Measurements from ENCODE around the gene CCDC27.

DNA sequence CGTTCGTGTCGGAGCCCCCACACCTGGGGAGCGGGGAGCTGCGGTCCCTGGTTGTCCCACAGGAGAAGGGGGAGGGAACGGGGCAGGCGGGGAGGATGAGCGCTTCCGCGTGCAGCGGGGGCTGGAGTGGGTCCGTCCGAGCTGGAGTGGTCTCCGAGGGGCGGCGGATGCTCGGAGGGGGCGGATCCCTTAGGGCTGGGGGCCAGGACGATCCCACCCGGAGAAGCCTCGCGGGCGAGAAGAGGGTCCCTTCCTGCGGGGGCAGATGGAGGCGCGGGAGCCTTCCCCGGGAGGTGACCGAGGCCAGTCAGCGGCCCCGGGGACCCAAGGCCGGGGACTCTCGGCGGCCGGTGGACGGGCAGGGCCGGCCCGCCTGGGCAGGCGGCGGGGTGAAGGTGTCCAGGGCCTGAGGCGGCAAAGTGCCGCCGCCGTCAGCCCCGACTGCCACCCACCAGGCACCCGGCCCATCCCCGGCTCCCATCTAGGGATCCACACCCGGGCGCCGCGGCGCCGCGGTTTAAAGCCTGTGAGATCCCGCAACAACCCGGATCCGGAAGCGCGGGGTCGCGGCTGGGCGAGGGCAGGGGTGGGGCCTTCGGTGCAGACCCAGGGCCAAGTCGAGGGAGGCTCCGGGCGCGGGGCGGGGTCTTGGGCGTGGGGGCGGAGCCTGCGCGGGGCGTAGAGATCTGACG is 5.3 kb upstream of the CCDC27 start:
- peak in 1 of 2 donors; percentile 57 for TF ChIP-seq POLR2A (IDR thresholded peaks at IDR 0.05)
- TF ChIP-seq, protein P1, sequence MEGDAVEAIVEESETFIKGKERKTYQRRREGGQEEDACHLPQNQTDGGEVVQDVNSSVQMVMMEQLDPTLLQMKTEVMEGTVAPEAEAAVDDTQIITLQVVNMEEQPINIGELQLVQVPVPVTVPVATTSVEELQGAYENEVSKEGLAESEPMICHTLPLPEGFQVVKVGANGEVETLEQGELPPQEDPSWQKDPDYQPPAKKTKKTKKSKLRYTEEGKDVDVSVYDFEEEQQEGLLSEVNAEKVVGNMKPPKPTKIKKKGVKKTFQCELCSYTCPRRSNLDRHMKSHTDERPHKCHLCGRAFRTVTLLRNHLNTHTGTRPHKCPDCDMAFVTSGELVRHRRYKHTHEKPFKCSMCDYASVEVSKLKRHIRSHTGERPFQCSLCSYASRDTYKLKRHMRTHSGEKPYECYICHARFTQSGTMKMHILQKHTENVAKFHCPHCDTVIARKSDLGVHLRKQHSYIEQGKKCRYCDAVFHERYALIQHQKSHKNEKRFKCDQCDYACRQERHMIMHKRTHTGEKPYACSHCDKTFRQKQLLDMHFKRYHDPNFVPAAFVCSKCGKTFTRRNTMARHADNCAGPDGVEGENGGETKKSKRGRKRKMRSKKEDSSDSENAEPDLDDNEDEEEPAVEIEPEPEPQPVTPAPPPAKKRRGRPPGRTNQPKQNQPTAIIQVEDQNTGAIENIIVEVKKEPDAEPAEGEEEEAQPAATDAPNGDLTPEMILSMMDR (IDR thresholded peaks at IDR 0.05) = no peak
